Activated effector memory CD4-positive, alpha-beta T cell treated with Interleukin-2 at 50 U/mL for 16 hours (primary cell): Measurements from ENCODE around the gene ZSCAN21.

Source experiments
- DNase-seq: peaks from one replicate; pipeline ENCODE4 v3.0.0-alpha.2; 2020

Gene ZSCAN21

GRCh38 chr7:100101016-100101862, 51.7 kb downstream of the ZSCAN21 start, which contains the start of the genes AP4M1 and MCM7:
AP4M1 (plus strand) TSS chr7:100101643; CDS start chr7:100101715, 72 bp downstream.
MCM7 (minus strand) TSS chr7:100101397; CDS start chr7:100101294, 103 bp downstream.
- DNase-seq, result peak; percentile 93

GRCh38 chr7:100102950-100103840, 53.6 kb downstream of the ZSCAN21 start:
- no peak for DNase-seq

- no peak for DNase-seq
Observed at GRCh38 chr7:100105534-100105933, 56.0 kb downstream of the ZSCAN21 start.

GRCh38 chr7:100106633-100107032, 57.1 kb downstream of the ZSCAN21 start:
- DNase-seq, result no peak

- no peak for DNase-seq
Observed at GRCh38 chr7:100107125-100107737, 57.7 kb downstream of the ZSCAN21 start.

- DNase-seq, result no peak
Observed at GRCh38 chr7:100107890-100108289, 58.3 kb downstream of the ZSCAN21 start.

- DNase-seq, result no peak
Observed at GRCh38 chr7:100109521-100110163, 60.1 kb downstream of the ZSCAN21 start.

- DNase-seq, result no peak
Observed at GRCh38 chr7:100111156-100111555, 61.6 kb downstream of the ZSCAN21 start.

GRCh38 chr7:100111914-100112313, 62.3 kb downstream of the ZSCAN21 start:
- DNase-seq, result no peak
